ENCODE measurements around the gene HOXA1. TPM values are rescaled to one million over a fixed set of nuclear protein-coding genes. Genes with fewer than 3 reads are reported as not detected.

Gene HOXA1
- total RNA-seq, 1 experiment from 2014 or later = 0.24 TPM

DNA sequence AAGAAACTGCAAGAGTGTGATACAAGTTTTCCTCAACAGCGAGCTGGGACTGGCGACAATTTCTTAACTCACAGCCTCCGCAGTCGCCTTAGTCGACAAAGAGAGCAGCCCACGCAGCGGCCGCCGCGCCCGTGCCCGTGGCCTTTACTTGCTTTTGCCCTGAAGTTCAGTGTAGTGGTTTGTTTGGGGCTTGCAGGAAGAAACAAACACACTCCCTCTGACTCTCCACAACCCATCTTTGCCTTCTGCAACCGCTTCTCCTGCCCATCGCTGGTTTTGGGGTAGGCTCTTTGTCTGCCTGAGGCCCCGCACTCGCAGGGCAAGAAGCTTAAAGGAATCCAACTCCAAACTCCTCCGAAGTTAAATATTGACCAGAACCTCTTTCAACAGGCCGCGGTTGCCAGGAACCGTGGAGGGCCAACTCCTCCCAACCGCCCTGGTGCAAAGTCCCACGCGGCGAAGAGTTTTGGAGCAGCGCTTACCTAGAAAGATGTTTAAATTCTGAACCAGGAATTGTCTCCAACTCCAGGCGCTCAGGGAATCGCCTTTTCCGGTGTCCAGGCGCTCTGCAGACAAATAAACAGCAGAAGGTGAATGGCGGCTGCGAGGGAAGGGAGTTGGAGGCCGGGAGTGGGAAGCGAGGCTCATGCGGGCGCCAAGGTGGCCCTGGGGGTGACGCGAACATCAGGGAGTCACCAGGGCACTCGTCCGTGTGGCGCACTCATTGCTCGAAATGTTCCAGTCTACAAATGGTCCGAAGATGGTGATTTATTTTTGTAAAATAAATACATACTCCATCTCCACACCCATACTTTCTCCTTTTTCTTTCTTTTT lies 26.5 kb upstream of the HOXA1 start:
- no peaks in the 10 kb centered on the region for H3K9me3 Mint-ChIP-seq (ENCODE audit: low read depth, unreplicated experiment)

DNA sequence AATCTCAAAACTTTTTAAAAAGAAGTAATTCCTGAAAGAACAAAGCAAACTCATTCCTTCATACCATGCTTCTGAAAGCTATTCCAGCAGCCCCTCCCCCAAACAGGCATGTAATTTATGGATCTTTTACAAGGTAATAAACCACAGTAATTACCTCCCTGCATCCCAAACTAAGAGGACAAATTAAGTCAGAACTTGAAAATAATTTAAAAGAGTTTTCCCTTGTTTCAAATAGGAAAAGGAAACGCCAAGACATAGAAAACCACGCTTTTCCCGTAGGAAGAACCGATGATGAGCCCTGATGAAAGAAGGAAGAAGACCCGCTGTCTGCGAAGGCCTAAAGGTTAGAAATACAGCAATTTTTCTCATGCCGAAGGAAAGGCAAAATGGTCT lies 25.9 kb upstream of the HOXA1 start:
- CTCF ChIA-PET = interaction anchor here (1.7 kb wide), 1 partner anchor 528 kb away, joined by 3 read pairs; no protein-coding TSS in a partner anchor
- Mint-ChIP-seq H3K36me3 (ENCODE audit: insufficient read depth, unreplicated experiment) (peaks cover 46% of the 10 kb centered on the region), H3K4me1 (ENCODE audit: low read depth, unreplicated experiment) (peaks cover 60% of the 10 kb centered on the region), H3K9me3 (ENCODE audit: low read depth, unreplicated experiment) (no peaks in the 10 kb centered on the region), H3K4me3 (ENCODE audit: low read depth, unreplicated experiment) (peak overlapping the region; percentile 83), H3K27me3 (ENCODE audit: unreplicated experiment) (no peaks in the 10 kb centered on the region), H3K27ac (ENCODE audit: unreplicated experiment) (peak overlapping the region; percentile 67)
- BruUV-seq (replicated peaks) = no TSS peak
- DNase-seq = no peak
- TF ChIP-seq, protein P1, sequence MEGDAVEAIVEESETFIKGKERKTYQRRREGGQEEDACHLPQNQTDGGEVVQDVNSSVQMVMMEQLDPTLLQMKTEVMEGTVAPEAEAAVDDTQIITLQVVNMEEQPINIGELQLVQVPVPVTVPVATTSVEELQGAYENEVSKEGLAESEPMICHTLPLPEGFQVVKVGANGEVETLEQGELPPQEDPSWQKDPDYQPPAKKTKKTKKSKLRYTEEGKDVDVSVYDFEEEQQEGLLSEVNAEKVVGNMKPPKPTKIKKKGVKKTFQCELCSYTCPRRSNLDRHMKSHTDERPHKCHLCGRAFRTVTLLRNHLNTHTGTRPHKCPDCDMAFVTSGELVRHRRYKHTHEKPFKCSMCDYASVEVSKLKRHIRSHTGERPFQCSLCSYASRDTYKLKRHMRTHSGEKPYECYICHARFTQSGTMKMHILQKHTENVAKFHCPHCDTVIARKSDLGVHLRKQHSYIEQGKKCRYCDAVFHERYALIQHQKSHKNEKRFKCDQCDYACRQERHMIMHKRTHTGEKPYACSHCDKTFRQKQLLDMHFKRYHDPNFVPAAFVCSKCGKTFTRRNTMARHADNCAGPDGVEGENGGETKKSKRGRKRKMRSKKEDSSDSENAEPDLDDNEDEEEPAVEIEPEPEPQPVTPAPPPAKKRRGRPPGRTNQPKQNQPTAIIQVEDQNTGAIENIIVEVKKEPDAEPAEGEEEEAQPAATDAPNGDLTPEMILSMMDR (IDR thresholded peaks at IDR 0.05; ENCODE audit: unreplicated experiment) = no peak
- intact Hi-C loops (cut with micrococcal nuclease; ENCODE audit: unreplicated experiment) = loop anchor here (5.0 kb wide), 1 partner anchor 74 kb away; no protein-coding TSS in a partner anchor

More for the DNA sequence above, 26.5 kb upstream of the HOXA1 start:
- peaks cover 43% of the 10 kb centered on the region for H3K36me3 Mint-ChIP-seq (ENCODE audit: insufficient read depth, unreplicated experiment)
- BruUV-seq (replicated peaks) = TSS peak; percentile 61
- peak overlapping the region; percentile 83 for H3K4me3 Mint-ChIP-seq (ENCODE audit: low read depth, unreplicated experiment)
- peak overlapping the region; percentile 67 for H3K27ac Mint-ChIP-seq (ENCODE audit: unreplicated experiment)
- intact Hi-C loops (cut with micrococcal nuclease; ENCODE audit: unreplicated experiment) = loop anchor here (5.0 kb wide), 1 partner anchor 75 kb away; no protein-coding TSS in a partner anchor
- DNase-seq = peak; percentile 71
- H3K27me3 Mint-ChIP-seq (ENCODE audit: unreplicated experiment) = no peaks in the 10 kb centered on the region
- peaks cover 60% of the 10 kb centered on the region for H3K4me1 Mint-ChIP-seq (ENCODE audit: low read depth, unreplicated experiment)
- CTCF ChIA-PET = interaction anchor here (0.6 to 1.7 kb wide), 5 partner anchors 46 to 880 kb away, joined by 3 to 14 read pairs (median 3); no protein-coding TSS in a partner anchor
- TF ChIP-seq, protein P1 (IDR thresholded peaks at IDR 0.05; ENCODE audit: unreplicated experiment) = no peak

DNA sequence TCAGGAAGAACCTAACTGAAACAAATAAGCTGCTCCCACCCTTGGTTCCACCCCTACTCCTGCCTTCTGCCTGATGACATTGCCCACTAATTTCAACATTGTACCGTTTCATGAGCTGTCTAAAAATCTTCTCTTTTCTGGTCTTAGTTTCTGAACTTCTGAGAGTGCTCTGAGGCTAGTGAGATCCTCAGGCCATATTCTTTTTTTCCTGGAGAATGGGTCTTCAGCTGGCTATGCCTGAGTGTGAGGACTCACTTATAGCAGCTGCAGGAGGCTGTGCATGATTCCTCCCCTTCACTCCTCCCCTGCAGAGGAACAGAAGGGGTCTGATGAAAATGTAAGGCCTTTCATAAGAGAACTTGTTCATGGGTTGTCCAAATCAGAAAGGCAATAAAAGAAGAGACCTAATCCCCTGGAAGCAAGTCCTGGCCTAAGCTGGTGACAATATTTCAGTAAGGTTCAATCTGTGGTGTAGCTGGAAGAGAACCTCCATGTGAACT lies 23.7 kb upstream of the HOXA1 start:
- no peak overlapping the region for H3K4me3 Mint-ChIP-seq (ENCODE audit: low read depth, unreplicated experiment)
- TF ChIP-seq, protein P1 (IDR thresholded peaks at IDR 0.05; ENCODE audit: unreplicated experiment) = no peak
- H3K27me3 Mint-ChIP-seq (ENCODE audit: unreplicated experiment) = no peaks in the 10 kb centered on the region
- no peak for DNase-seq
- no TSS peak for BruUV-seq (replicated peaks)
- H3K27ac Mint-ChIP-seq (ENCODE audit: unreplicated experiment) = no peak overlapping the region
- intact Hi-C loops (cut with micrococcal nuclease; ENCODE audit: unreplicated experiment) = no loop called here
- no peaks in the 10 kb centered on the region for H3K9me3 Mint-ChIP-seq (ENCODE audit: low read depth, unreplicated experiment)
- peaks cover 67% of the 10 kb centered on the region for H3K4me1 Mint-ChIP-seq (ENCODE audit: low read depth, unreplicated experiment)
- CTCF ChIA-PET = interaction anchor here (0.5 to 1.7 kb wide), 3 partner anchors 14 to 256 kb away, joined by 3 to 12 read pairs (median 6); no protein-coding TSS in a partner anchor
- H3K36me3 Mint-ChIP-seq (ENCODE audit: insufficient read depth, unreplicated experiment) = peaks cover 63% of the 10 kb centered on the region

DNA sequence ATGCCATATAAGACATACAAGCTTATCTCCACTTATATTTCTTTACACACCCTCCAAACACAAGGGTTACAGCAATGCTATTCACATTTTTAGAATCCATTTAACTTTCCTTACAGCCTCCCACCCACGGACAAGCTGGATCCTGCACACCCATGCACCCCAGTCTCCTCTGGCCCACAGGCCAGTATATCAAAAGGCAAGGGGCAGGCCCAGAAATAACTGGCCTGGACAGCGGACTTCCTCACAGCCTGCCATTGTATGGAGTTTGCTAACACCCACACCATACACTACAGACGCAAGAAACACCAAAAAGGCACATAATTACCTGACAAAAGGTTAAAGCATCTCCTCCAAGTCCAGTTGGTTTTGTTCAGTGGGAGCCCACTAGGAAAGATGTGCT lies 22.8 kb upstream of the HOXA1 start:
- no peaks in the 10 kb centered on the region for H3K27me3 Mint-ChIP-seq (ENCODE audit: unreplicated experiment)
- CTCF ChIA-PET = interaction anchor here (0.6 to 2.0 kb wide), 2 partner anchors 20 to 151 kb away, joined by 8 to 9 read pairs; no protein-coding TSS in a partner anchor
- intact Hi-C loops (cut with micrococcal nuclease; ENCODE audit: unreplicated experiment) = no loop called here
- H3K27ac Mint-ChIP-seq (ENCODE audit: unreplicated experiment) = no peak overlapping the region
- H3K9me3 Mint-ChIP-seq (ENCODE audit: low read depth, unreplicated experiment) = no peaks in the 10 kb centered on the region
- H3K4me3 Mint-ChIP-seq (ENCODE audit: low read depth, unreplicated experiment) = no peak overlapping the region
- peaks cover 62% of the 10 kb centered on the region for H3K4me1 Mint-ChIP-seq (ENCODE audit: low read depth, unreplicated experiment)
- peaks cover 62% of the 10 kb centered on the region for H3K36me3 Mint-ChIP-seq (ENCODE audit: insufficient read depth, unreplicated experiment)
- TF ChIP-seq, protein P1 (IDR thresholded peaks at IDR 0.05; ENCODE audit: unreplicated experiment) = no peak
- no TSS peak for BruUV-seq (replicated peaks)
- DNase-seq = no peak

All from Calu3 (cell line).